ENCODE results near the gene PRICKLE2. TPM values are rescaled to one million over a fixed set of nuclear protein-coding genes. Genes with fewer than 3 reads are reported as not detected.

PRICKLE2 gene
- total and polyA plus RNA-seq, 4 donors: 0.89 to 8.0 (median 3.2) TPM

- 71% methylated on average over 3 of the region's 3 CpGs for WGBS
- no peak overlapping the region for H3K9ac ChIP-seq (ENCODE audit: low read depth in 1 of 2, low read length in 2 of 2)
- H3K36me3 ChIP-seq (ENCODE audit: control insufficient read depth in 4 of 4, insufficient read depth in 3 of 4, low read depth in 1 of 4, low read length in 3 of 4): no peaks in the 10 kb centered on the region
- no peak overlapping the region for H3K4me3 ChIP-seq (ENCODE audit: low read depth in 1 of 3, low read length in 3 of 3)
- H3K27me3 ChIP-seq (ENCODE audit: control insufficient read depth in 4 of 4, insufficient read depth in 4 of 4, low read length in 3 of 4): peaks cover 0 to 11% (median 0%) of the 10 kb centered on the region in 4 donors
- H3K27ac ChIP-seq (ENCODE audit: low read depth in 1 of 2, low read length in 2 of 2): no peak overlapping the region
- no peak for DNase-seq (ENCODE audit: low spot score)
- H3K9me3 ChIP-seq (ENCODE audit: control insufficient read depth in 4 of 4, low read length in 3 of 4): peaks cover 0 to 5% (median 2%) of the 10 kb centered on the region in 4 donors
- no peak for TF ChIP-seq ATF3 (IDR thresholded peaks at IDR 0.05)
- TF ChIP-seq RXRA (IDR thresholded peaks at IDR 0.05): no peak
- TF ChIP-seq NR2F2 (IDR thresholded peaks at IDR 0.05): no peak
- TF ChIP-seq REST (IDR thresholded peaks at IDR 0.05): no peak
- TF ChIP-seq YY1 (IDR thresholded peaks at IDR 0.05): no peak
- no peak for TF ChIP-seq ZBTB33 (IDR thresholded peaks at IDR 0.05)
- no peak for TF ChIP-seq GABPA (IDR thresholded peaks at IDR 0.05 in 1 of 2, conservative IDR thresholded peaks at IDR 0.05 in 1 of 2)
- TF ChIP-seq MAX (IDR thresholded peaks at IDR 0.05): no peak
- TF ChIP-seq RAD21 (IDR thresholded peaks at IDR 0.05): no peak
- no peak for TF ChIP-seq HNF4G (IDR thresholded peaks at IDR 0.05)
- no peak for TF ChIP-seq JUND (IDR thresholded peaks at IDR 0.05)
- no peak for TF ChIP-seq FOXA1 (IDR thresholded peaks at IDR 0.05)
- no peak for TF ChIP-seq SP1 (IDR thresholded peaks at IDR 0.05)
- TF ChIP-seq FOXA2 (IDR thresholded peaks at IDR 0.05): no peak
- TF ChIP-seq EGR1 (IDR thresholded peaks at IDR 0.05; ENCODE audit: low read depth in 2 of 2): no peak
- TF ChIP-seq TAF1 (conservative IDR thresholded peaks at IDR 0.05): no peak
- no peaks in the 10 kb centered on the region for H3K4me1 ChIP-seq (ENCODE audit: control insufficient read depth in 4 of 4, insufficient read depth in 4 of 4, low read length in 3 of 4)
These were observed 168.6 kb downstream of the PRICKLE2 start for GRCh38 chr3:64056606-64057180.

- Histone ChIP-seq H3K4me3 (ENCODE audit: low read depth in 1 of 3, low read length in 3 of 3) (no peak overlapping the region), H3K27ac (ENCODE audit: low read depth in 1 of 2, low read length in 2 of 2) (no peak overlapping the region), H3K4me1 (ENCODE audit: control insufficient read depth in 4 of 4, insufficient read depth in 4 of 4, low read length in 3 of 4) (no peaks in the 10 kb centered on the region), H3K9me3 (ENCODE audit: control insufficient read depth in 4 of 4, low read length in 3 of 4) (peaks cover 0 to 5% (median 2%) of the 10 kb centered on the region in 4 donors), H3K27me3 (ENCODE audit: control insufficient read depth in 4 of 4, insufficient read depth in 4 of 4, low read length in 3 of 4) (peaks cover 0 to 11% (median 0%) of the 10 kb centered on the region in 4 donors), H3K9ac (ENCODE audit: low read depth in 1 of 2, low read length in 2 of 2) (no peak overlapping the region), H3K36me3 (ENCODE audit: control insufficient read depth in 4 of 4, insufficient read depth in 3 of 4, low read depth in 1 of 4, low read length in 3 of 4) (no peaks in the 10 kb centered on the region)
- TF ChIP-seq ATF3 (IDR thresholded peaks at IDR 0.05): no peak
- no peak for TF ChIP-seq FOXA2 (IDR thresholded peaks at IDR 0.05)
- TF ChIP-seq YY1 (IDR thresholded peaks at IDR 0.05): no peak
- no peak for TF ChIP-seq SP1 (IDR thresholded peaks at IDR 0.05)
- TF ChIP-seq HNF4A (conservative IDR thresholded peaks at IDR 0.05): no peak
- no peak for TF ChIP-seq JUND (IDR thresholded peaks at IDR 0.05)
- TF ChIP-seq ZBTB33 (IDR thresholded peaks at IDR 0.05): no peak
- TF ChIP-seq GABPA (IDR thresholded peaks at IDR 0.05 in 1 of 2, conservative IDR thresholded peaks at IDR 0.05 in 1 of 2): no peak
- TF ChIP-seq MAX (IDR thresholded peaks at IDR 0.05): no peak
- TF ChIP-seq RAD21 (IDR thresholded peaks at IDR 0.05): no peak
- no peak for TF ChIP-seq CTCF (IDR thresholded peaks at IDR 0.05; ENCODE audit: low read depth, low read length, missing input control)
- no peak for TF ChIP-seq RXRA (IDR thresholded peaks at IDR 0.05)
- no peak for DNase-seq (ENCODE audit: low spot score)
- 86% methylated on average over 2 of the region's 2 CpGs for WGBS
These were observed 170.2 kb downstream of the PRICKLE2 start for GRCh38 chr3:64055076-64055475.

Data from liver (tissue), 9 donors.